NAMALWA (cell line): ENCODE data around the gene SH3PXD2B.
"Not testable (repeated sequence)": the region's sequence is repeated elsewhere in the genome, so short reads cannot be mapped to it uniquely, and the experiment has no call there.

ENCODE experiments used
- DNase-seq: peaks from one replicate; pipeline ENCODE4 v3.0.0-alpha.2; 2015; ENCODE audit warnings: low spot score

SH3PXD2B gene

DNA sequence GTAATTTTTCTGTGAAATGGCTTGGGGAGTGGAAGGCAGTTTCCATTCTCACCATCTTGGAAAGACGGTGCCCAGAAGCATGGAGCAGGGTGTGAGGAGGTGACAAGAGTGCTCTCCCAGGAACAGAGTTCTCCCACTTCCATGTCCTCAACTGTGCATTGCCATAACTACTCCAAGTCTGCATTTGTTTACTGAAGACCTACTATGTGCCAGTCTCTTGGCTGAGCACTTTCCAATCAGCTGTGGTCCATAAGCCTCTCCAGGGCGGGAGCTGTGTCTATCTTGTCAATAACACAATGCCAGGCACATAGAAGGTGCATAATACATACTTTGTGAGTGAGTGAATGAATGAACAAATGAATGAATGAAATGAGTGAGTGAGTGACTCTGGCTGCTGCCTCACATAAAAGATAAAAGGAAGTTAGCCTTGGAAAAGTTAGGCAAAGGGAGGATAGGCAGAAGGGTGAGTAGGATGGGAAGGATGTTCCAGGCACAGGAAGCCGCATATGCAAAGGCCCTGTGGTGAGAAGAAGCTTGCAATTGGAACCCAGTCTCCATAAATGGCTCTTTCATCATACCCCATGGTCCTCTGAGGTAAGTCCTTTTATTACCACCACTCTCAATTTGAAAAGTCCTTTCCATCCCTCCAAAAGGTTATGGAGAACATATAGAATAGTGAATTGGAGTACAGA, 31.3 kb upstream of the SH3PXD2B start:
- no peak for DNase-seq

DNA sequence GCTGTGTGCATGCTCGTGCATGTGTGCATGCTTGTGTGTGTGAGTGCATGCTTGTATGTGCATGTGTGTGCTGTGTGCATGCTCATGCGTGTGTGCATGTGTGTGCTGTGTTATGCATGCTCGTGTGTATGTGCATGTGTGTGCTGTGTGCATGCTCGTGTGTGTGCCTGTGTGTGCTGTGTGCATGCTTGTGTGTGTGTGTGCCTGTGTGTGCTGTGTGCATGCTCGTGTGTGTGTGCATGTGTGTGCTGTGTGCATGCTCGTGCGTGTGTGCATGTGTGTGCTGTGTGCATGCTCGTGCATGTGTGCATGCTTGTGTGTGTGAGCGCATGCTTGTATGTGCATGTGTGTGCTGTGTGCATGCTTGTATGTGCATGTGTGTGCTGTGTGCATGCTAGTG, 30.3 kb upstream of the SH3PXD2B start:
- no peak for DNase-seq

DNA sequence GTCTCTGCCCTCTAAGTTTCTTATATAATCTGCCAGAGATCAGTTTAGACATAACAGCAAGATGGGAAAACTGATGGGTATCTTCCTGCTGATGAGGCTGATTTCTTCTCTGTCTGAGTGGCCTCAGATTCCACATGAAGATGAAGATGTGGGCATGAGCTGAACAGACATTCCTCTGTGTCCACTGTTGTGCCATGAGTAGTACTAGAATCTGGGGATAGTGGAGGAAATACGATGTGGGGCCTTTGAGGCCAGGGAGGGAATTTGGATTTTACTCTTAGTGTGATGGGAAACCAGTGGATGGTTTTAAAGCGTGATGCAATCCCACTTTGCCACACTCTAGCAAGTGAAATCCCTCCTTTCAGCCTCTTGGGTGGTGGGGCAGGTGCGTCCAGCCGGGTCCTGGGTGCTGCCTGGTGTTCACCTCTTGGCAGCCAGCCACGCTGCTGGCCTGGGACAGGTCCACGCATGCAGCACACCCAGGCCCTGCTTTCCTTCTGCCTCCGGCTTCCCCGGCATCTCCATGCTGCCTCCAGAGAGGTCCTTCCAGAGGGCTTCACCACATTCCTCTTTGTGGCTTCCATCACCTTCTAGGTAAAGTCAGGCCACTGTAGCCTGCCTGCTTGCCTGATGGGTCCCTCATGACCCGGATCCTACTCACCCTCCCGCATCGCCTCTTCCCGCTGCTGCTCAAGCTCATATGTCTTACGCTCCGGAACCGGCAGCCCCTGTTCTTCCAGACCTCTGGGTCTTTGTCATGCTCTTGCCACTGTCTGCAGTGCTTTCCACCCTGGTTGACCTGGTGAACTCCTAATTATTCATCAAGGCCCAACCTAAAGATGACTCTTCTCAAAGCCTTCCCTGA, 28.1 kb upstream of the SH3PXD2B start:
- DNase-seq: no peak

DNA sequence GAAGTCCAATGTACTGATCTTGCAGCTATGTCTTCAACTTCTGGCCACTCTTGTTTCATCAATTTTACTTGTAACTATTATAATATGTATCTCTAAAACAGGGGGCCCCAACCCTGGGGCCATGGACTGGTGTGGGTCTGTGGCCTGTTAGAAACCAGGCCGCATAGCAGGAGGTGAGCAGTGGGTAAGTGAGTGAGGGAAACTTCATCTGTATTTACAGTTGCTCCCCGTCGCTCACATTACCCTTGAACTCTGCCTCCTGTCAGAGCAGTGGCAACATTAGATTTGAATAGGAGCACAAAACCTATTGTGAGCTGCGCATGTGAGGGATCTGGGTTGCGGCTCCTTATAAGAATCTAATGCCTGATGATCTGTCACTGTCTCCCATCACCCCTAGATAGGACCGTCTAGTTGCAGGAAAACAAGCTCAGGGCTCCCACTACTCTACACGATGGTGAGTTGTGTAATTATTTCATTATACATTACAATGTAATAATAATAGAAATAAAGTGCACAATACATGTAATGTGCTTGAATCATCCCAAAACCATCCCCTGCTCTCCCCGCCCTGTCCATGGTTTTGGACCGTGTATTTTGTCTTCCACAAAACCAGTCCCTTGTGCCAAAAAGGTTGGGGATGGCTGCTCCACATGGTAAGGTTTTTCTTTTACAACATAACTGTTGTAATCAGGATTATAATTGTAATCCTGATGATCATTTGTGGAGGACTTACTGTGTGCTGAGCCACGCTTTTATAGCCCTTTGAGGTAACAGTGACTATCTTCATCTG, 26.9 kb upstream of the SH3PXD2B start:
- no peak for DNase-seq

DNA sequence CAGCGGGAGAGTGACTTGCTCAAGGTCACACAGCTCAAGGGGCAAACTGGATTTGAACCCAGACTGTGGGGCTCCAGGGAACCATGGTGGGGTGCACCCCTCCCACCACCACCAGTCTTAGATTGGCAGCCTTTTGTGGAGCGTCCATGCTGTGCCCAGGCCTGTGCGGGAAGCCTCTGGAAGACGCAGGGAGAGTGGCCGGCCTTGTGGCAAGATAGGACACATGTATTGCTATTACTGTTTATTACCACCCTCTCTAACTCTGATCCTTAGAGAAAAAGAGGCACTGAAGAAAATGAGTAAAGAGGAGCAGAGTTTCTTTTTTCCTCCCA, 25.4 kb upstream of the SH3PXD2B start:
- no peak for DNase-seq

DNA sequence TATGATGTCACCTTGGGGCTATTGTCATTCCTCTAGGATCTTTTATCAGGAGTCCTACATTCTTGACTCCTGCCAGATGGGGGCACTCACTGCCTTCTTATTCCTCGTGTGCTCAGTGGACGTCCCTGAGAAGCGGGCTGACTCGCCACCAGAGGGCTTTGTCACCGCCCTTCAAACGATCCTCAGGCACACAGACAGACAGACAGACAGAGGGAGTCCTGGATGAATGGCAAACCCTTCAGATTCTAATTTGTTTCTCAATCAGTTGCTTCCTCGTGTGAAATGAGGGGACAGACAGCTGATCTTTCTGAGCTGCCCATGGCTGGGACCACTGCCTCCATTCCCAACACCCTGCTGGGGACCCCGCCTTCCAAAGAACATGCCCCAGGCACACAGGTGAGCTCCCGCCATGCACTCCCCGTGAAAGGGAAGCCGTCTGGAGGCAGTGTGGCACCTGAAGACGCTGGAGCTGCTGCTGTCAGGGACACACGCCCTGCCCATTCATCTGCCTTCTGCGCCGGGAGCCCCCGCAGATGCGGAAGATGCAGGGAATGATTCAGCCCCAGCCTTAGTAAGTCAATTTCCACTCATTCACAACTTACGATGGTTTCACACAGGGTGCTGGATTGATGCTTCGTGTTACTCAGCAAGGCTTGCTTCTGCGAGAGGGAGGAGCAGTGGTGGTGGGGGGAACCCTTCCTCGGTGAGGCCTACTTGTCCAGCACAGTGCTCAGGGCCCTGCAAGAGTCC, 24.9 kb upstream of the SH3PXD2B start:
- peak; percentile 90 for DNase-seq

DNA sequence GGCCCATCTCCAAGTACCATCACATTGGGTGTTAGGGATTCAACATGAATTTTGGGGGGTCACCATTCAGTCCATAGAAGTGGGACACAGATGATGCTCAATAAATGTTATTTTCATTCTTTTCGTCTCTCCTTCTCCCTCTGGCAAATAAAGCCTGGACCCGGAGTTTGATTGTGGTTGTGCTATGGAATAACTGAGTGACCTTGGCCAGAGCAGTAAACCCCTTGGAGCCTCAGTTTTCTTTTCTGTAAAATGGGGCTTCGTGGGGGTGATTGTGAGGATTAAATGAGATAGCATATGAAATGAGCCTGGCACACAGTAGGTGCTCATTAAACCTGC, 24.3 kb upstream of the SH3PXD2B start:
- not testable (repeated sequence) for DNase-seq

DNA sequence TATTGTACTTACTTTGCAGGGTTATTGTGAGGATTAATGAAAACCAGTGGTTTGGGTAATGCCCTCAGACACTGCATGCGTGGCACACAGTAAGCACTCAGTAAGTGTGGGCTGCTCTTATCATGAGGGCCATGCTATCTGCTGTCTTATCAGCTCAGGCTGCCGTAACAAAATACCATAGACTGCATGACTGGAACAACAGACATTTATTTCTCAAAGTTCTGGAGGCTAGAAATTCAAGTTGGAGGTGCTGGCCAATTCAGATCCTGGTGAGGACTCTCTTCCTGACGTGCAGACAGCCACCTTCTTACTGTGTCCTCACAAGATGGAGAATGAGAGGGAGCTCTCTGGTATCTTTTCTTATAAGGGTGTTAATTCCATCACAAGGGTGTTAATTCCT, 23.9 kb upstream of the SH3PXD2B start:
- DNase-seq: no peak

DNA sequence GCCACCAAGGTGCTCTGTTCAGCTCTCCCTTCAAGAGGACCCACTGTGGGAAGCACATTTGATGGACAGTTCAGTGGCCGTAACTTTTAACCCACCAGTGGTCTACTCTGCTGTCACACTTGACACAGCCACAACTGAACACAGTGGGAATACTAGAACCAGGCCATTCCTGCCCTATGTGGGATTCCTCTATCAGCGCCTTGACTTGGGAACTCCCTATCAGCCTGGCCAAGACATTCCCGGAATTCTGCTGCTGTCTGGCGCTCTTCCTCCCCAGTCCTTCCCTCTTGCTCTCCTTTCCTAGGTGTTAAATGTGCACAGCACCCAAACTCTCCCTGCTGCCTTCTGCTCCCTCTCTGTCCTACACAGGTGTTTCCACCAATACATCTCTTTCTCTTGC, 23.1 kb upstream of the SH3PXD2B start:
- no peak for DNase-seq

DNA sequence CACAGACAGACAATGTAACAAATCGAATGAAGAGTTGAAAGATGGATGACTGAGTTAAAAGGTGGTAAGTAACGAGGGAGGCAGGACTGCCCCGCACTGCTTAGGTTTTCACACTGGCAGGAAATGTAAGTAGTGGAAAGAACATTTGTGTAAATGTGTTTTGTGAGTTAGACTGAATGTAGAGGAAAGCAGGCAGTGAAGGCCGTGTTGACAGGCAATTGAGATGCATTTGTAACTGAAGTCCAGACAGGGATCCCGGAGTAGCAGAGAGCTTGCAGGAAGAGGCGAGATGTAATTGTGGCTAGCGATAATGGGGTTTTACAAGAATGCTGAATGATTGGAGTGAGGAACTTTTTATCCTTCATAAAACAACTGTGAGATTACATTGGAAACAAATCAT, 20.0 kb upstream of the SH3PXD2B start:
- no peak for DNase-seq

DNA sequence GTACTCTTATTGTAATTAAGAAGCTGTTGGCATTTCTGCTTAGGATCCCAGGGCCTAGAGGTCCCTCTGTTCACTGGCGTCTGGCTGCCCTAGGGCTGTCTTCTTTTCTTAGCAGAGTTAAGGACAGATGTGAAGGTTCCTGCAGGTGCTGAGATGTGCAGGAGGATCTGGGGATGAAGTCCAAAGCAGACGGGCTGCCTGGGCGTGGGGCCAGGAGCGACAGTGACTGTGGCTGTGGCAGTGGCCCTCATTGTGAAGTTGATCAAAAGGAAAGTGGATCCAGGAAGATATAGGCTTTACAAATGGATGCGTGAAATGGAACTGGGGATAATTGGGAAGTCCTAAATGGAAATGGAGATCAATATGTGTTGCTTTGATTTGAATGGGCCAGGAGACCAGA, 19.1 kb upstream of the SH3PXD2B start:
- no peak for DNase-seq

DNA sequence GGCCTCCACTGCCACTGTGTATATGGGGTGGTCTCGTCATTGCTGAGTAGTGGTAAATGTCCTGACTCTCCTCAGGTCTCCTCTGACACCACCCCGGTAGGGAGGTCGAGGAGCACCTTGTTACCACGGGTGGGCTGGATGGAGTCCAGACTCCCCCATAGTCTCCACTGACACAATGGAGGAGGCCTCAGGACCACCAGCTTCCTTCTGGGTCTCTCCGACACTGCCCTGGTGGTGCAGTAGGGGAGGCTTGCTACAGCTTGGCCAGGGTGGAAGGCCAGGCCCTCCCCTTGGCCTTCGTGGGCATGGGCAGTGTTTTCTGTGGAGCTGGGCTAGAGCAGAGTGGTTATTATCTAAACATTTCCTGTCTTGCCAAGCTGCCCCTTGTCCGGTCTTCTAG, 15.4 kb upstream of the SH3PXD2B start:
- no peak for DNase-seq

DNA sequence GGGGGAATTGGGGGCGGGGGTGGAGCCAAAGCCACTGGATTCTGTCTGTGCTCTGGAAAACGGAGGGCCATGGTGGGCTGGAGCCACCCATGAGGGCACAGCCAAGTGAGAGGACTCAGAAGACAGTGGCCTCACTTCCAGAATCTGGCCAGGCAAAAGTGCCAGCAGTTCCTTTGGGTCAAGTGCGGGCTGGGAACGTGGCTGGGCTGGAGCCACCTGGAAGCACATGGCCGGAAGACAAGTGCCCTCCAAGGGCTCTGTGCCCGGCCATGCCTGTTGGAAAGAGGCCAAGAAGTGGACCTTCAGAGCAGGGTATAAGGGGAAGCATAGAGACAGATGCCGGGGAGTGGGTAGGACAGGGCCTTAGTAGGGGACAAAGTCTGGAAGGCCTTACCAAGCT, 11.7 kb upstream of the SH3PXD2B start:
- DNase-seq: no peak

DNA sequence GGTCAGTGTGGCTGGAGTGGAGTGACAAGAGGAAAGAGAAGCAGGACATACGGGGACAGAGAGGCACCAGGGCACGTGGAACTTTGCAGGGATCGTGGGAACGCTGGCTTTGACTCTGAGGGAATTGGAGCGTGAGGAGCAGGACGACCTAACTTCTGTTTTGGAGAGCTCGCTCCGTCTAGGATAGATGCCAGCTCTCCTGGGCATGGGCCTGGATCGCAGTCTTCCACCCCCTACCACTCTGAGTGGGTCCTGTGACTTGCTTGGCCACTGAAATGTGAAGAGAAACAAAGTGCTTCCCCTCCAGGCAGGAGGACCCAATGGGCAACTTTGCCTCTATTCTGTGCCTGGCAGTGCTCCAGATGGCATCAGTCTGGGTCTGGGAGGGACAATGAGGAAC, 8.7 kb upstream of the SH3PXD2B start:
- DNase-seq: no peak

DNA sequence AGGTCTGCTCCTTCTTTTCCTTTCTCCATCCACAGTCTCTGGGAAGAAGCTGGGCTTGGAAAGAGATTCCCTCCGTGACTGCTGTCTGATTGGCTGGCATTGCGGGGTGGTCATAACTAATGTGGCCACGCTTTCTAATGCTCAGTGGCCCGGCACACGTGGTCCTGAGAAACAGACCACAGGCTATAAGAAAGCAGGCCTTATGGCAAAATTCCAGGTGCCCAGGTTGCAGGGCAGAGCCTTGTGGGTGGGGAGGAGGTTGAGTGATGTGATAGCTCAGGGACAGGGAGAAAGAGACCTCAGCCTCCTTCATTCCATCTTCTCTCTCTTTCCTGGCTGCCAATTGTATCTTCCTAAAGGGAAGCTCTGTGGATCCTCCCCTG, 5.4 kb upstream of the SH3PXD2B start:
- no peak for DNase-seq

DNA sequence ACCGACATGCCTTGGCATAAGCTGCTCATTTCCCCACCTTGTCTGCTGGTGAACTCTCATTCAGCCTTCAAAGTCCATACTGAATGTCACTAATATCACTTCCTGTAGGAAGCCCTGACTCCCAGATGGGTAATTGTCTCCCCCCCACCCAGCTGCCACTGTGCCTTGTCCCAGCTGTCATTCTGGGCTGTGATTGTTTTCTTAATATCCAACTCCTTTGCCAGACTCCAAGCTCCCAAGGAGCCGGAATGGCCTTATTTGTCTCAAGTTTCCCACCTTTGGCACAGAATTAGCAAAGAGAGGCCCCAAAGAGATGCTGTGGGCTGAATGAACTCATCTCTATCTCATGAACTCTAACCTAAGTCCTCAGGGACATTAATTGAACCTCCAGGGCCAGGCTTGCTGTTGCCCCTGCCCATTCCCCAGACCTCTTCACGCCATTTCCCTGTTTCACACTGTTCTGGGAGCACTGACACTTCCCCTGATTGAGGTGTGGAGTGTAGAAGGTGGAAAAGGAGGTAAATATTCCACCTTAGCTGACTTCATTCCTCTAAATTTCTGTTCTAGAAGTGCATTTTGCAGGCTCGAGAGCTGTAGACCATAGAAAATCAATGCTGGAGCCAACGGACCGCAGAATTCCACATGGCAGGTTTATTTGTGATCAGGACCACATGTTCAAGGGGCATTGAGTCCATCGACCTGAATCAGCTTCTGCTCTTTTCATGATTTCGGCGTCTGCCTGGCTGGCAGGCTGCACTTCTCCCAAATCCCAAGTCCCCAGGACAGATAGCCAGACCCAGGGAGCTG, 4.9 kb upstream of the SH3PXD2B start:
- DNase-seq: no peak

DNA sequence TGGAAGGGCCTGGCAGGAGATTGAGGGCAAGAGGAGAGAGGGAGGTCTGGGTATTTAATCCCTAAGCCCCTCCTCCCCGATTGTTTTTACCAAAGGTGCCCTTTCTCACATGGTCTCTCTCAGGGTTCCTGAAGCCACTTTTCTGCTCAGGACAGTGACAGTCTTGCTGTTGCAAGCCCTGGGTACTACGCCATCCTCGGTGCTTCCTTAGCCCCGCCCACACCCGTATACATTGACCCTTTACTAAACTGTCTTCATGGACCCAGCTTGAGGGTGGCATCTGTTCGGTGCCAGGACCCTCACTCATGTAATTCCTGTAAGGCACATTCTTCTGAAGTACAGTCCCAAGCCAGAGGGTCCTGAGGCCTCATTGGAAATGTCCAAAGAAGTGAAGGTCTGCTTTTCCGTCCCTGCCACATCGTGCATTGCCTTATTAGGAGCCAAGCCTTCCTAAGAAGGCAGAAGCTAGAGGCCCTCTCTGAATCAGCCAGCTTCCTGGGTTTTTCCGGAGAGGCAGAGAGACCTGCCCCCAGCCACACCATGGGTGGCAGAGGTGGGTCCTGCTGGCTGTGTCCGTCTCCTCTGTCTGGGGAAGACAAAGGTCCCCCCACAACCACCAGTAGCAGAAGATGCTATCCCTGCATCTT, 1.9 kb upstream of the SH3PXD2B start:
- DNase-seq: no peak

DNA sequence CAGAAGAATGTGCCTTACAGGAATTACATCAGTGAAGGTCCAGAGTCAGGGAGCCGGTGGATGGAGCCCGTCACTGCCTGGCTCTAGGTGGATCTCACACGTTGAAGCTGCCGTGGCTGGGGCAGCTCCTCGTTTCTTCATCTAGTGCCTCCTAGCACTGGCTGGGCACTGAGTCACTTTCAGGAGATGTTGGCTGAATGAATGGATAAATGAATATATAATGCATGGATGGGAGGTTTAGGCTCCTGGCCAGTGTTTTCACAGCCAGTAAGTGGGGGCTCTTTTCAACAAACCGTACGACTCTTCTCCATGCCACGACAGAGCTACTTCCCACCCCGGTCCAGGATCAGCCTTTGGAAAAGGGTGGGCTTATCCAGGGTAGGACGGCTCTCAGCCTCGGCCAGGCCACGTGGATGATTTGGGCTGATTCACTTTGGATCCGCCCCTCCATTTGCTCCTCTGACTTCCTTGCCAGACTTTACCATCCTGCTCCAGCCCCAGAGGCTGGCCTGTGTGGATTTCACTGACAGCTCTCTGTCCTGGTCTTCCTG, 1.3 kb upstream of the SH3PXD2B start:
- no peak for DNase-seq

DNA sequence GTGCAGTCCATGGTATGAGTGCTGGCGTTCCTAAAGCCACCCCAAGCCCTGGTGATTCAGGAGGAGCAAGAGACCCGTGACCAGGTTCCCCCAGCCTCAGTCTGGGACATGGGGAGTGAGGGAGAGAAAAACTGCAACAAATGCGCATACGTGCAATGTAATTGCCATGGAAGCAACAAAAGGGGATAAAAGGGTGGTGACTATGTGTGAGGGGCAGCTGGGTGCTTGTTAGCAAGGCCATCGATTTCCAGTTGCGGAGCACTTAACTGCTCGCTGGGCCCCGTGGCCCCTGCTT, 709 bp upstream of the SH3PXD2B start:
- no peak for DNase-seq

DNA sequence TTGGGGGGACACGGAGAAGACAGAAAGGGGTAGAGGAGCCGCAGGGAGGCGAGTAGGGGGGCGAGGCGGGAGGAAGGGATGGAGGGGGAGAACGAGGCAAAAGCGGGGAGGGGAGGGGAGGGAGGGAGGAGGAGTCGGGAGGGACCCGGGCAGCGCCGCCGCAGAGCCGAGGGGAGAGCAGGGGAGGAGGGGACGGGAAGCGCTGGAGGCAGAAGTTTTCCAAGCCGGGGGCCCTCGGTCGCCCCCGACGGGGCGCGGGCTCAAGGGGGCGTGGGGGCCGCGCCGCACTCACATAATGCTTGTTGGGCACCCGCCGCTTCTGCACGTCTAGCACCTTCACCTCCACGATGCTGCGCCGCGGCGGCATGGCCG, 353 bp downstream of the SH3PXD2B start:
- no peak for DNase-seq
